IMR-90 (cell line): ENCODE measurements around the gene SIGLEC11. TPM values are rescaled to one million over a fixed set of nuclear protein-coding genes. Genes with fewer than 3 reads are reported as not detected.
A peak's percentile ranks its signal among the peaks of the same experiment; 100 is the strongest.

ENCODE experiments used
- ATAC-seq: fragments of 200-7000 bp; cut with Tn5 transposase; 2 replicates; pipeline ENCODE4 v1.9.1; 2020; ENCODE audit warnings: low read depth, mild to moderate bottlenecking, moderate library complexity
- BruUV-seq: library from RNA; stranded (reverse); fragments of 400-500 nt; replicated peaks from 2 replicates; lab custom pipeline; 2021; lab: Mats Ljungman, UMichigan
- CTCF ChIA-PET: fragments of 300-600 bp; formaldehyde crosslinking; extraction: SDS; loops from one replicate; lab custom pipeline; 2021; ENCODE audit warnings: antibody characterized with exemption; lab: Yijun Ruan, JAX
- POLR2A ChIA-PET: fragments of 300-600 bp; sonication (Branson Sonifier 250); formaldehyde crosslinking; loops from one replicate; lab custom pipeline; 2022; ENCODE audit warnings: antibody characterized with exemption; ENCODE audit not compliant: unreplicated experiment; lab: Charles Lee
- DNase-seq: peaks from one replicate; pipeline ENCODE4 v3.0.0; 2013
- H2AFZ ChIP-seq: replicated peaks from 2 replicates; pipeline ENCODE3; 2013; ENCODE audit warnings: low read length, mild to moderate bottlenecking; ENCODE audit not compliant: poor library complexity
- H2AK5ac ChIP-seq: 2 replicates; pipeline ENCODE4 v1.6.1; 2013; ENCODE audit warnings: low read depth, low read length, inconsistent platforms
- H2AK9ac ChIP-seq: replicated peaks from 2 replicates; pipeline ENCODE3; 2013; ENCODE audit warnings: mild to moderate bottlenecking, low read depth, low read length, moderate library complexity; ENCODE audit not compliant: poor library complexity
- H2BK120ac ChIP-seq: 2 replicates; pipeline ENCODE4 v1.6.1; 2013; ENCODE audit warnings: low read depth, low read length, inconsistent platforms
- H2BK15ac ChIP-seq: 3 replicates; pipeline ENCODE4 v1.6.1; 2013; ENCODE audit warnings: low read depth, low read length, inconsistent platforms
- H2BK20ac ChIP-seq: 2 replicates; pipeline ENCODE4 v1.6.1; 2013; ENCODE audit warnings: low read depth, mild to moderate bottlenecking, inconsistent platforms, low read length, moderate library complexity
- H2BK5ac ChIP-seq: 2 replicates; pipeline ENCODE4 v1.6.1; 2013; ENCODE audit warnings: mild to moderate bottlenecking, low read depth, low read length, inconsistent platforms; ENCODE audit not compliant: poor library complexity, severe bottlenecking
- H3K14ac ChIP-seq: replicated peaks from 2 replicates; pipeline ENCODE4 v1.6.1; 2013; ENCODE audit warnings: low read depth, low read length, inconsistent platforms
- H3K18ac ChIP-seq: 2 replicates; pipeline ENCODE4 v1.6.1; 2013; ENCODE audit warnings: low read depth, low read length, control low read depth
- H3K23ac ChIP-seq: 2 replicates; pipeline ENCODE4 v1.6.1; 2013; ENCODE audit warnings: low read depth, low read length, inconsistent platforms
- H3K27ac ChIP-seq: 2 replicates; pipeline ENCODE4 v1.5.1; 2013; ENCODE audit warnings: mild to moderate bottlenecking, control low read depth, low read length; ENCODE audit not compliant: insufficient read depth
- H3K27me3 ChIP-seq: 2 replicates; pipeline ENCODE4 v1.6.1; 2013; ENCODE audit warnings: low read length; ENCODE audit not compliant: control insufficient read depth, insufficient read depth
- H3K36me3 ChIP-seq: 2 replicates; pipeline ENCODE4 v1.6.1; 2013; ENCODE audit warnings: low read length, mixed read lengths; ENCODE audit not compliant: control insufficient read depth, insufficient read depth
- H3K4ac ChIP-seq: 2 replicates; pipeline ENCODE4 v1.6.1; 2013; ENCODE audit warnings: low read depth, low read length, inconsistent platforms
- H3K4me1 ChIP-seq: 2 replicates; pipeline ENCODE4 v1.6.1; 2013; ENCODE audit warnings: low read length, mixed read lengths; ENCODE audit not compliant: control insufficient read depth, insufficient read depth
- H3K4me2 ChIP-seq: 2 replicates; pipeline ENCODE4 v1.6.1; 2013; ENCODE audit warnings: low read depth, mild to moderate bottlenecking, control low read depth, low read length, moderate library complexity
- H3K4me3 ChIP-seq: 2 replicates; pipeline ENCODE4 v1.5.1; 2013; ENCODE audit warnings: low read depth, mild to moderate bottlenecking, control low read depth, low read length, moderate library complexity; ENCODE audit not compliant: insufficient read depth
- H3K56ac ChIP-seq: 2 replicates; pipeline ENCODE4 v1.6.1; 2013; ENCODE audit warnings: low read length, inconsistent platforms; ENCODE audit not compliant: insufficient read depth; ENCODE audit errors: extremely low read depth
- H3K79me1 ChIP-seq, 2 experiments: 2 replicates each; pipeline ENCODE4 v1.6.1; 2013; ENCODE audit warnings: low read length in 2 of 2, inconsistent platforms in 1 of 2, low read depth in 1 of 2
- H3K9ac ChIP-seq: 2 replicates; pipeline ENCODE4 v1.6.1; 2013; ENCODE audit warnings: low read depth, low read length, control low read depth
- H3K9me1 ChIP-seq: 2 replicates; pipeline ENCODE4 v1.6.1; 2013; ENCODE audit warnings: low read length, inconsistent platforms; ENCODE audit not compliant: insufficient read depth
- H3K9me3 ChIP-seq: 2 replicates; pipeline ENCODE4 v1.6.1; 2013; ENCODE audit warnings: low read length; ENCODE audit not compliant: control insufficient read depth, insufficient read depth
- H4K20me1 ChIP-seq: 2 replicates; pipeline ENCODE4 v1.6.1; 2013; ENCODE audit warnings: low read length, inconsistent platforms; ENCODE audit not compliant: insufficient read depth
- H4K5ac ChIP-seq: 2 replicates; pipeline ENCODE4 v1.6.1; 2013; ENCODE audit warnings: mild to moderate bottlenecking, low read depth, low read length, control low read depth
- H4K8ac ChIP-seq, 2 experiments: 2 replicates each; pipeline ENCODE4 v1.6.1; 2013; ENCODE audit warnings: low read depth in 2 of 2, low read length in 2 of 2, control low read depth in 1 of 2, inconsistent platforms in 1 of 2
- H4K91ac ChIP-seq: 2 replicates; pipeline ENCODE4 v1.6.1; 2013; ENCODE audit warnings: low read depth, low read length, inconsistent platforms; ENCODE audit not compliant: insufficient read depth
- BHLHE40 ChIP-seq: fragments of 150-350 bp; IDR thresholded peaks from 2 replicates; pipeline ENCODE4 v1.6.1; 2016; ENCODE audit warnings: mild to moderate bottlenecking, low read depth, low read length
- CTCF ChIP-seq: conservative IDR thresholded peaks from 2 replicates; pipeline ENCODE4 v1.5.1; 2012; ENCODE audit warnings: mild to moderate bottlenecking, low read depth, low read length, improper control_type of control experiment
- whole genome bisulfite sequencing, 2 experiments: methylation state at CpG; one replicate each; pipeline versions ENCODE4 v1.1.5 to v1.1.7; 2013; ENCODE audit warnings: missing lambda C conversion rate in 2 of 2; ENCODE audit not compliant: insufficient read length in 1 of 2; ENCODE audit errors: extremely low coverage in 2 of 2; 5-methylcytosine and 5-hydroxymethylcytosine counted together
- dilution Hi-C: fragments of 300-500 bp; cut with HindIII; formaldehyde crosslinking; loops from one replicate; pipeline ENCODE4 v1.14.3; 2018; ENCODE audit warnings: low sequenced_read_pairs; ENCODE audit not compliant: unreplicated experiment
- in situ Hi-C: fragments of 300-500 bp; cut with MboI; formaldehyde crosslinking; loops from 3 replicates; pipeline ENCODE4 v1.14.3; 2019; ENCODE audit warnings: low sequenced_read_pairs, inconsistent platforms, mixed read lengths
- intact Hi-C: fragments of 100-400 bp; cut with micrococcal nuclease; formaldehyde crosslinking; loops from 2 replicates; pipeline ENCODE4 v1.10.0; 2022
- polyA plus RNA-seq, 3 experiments: library from polyadenylated mRNA; depleted of rRNA; stranded (reverse); fragments of >200 nt; gene quantifications; 2 replicates each; pipeline ENCODE4 v1.2.3, GENCODE V29; 2012; ENCODE audit warnings: low replicate concordance in 1 of 3
- total RNA-seq: library from RNA; depleted of rRNA; stranded (reverse); fragments of >200 nt; gene quantifications from 2 replicates; pipeline ENCODE4 v1.2.3, GENCODE V29; 2012

SIGLEC11 gene
- total and polyA plus RNA-seq, 2 of the 4 experiments (the other 2 are of a cell fraction): not detected

GRCh38 chr19:49976496-49976895 lies 15.5 kb upstream of the SIGLEC11 start:
- POLR2A ChIA-PET: no interaction called here
- ATAC-seq: peak; percentile 68
- H2AK5ac ChIP-seq: no peak overlapping the region

More at GRCh38 chr19:49976496-49976895, 15.5 kb upstream of the SIGLEC11 start:
- Histone ChIP-seq H3K4me3 (no peak overlapping the region), H4K8ac (no peak overlapping the region), H3K9me3 (no peaks in the 10 kb centered on the region), H3K4me1 (no peaks in the 10 kb centered on the region), H2AK9ac (no peak overlapping the region), H3K23ac (no peak overlapping the region), H4K20me1 (no peaks in the 10 kb centered on the region; the same call in 1 of the 2 replicates), H3K4ac (no peak overlapping the region), H3K79me1 (no peaks in the 10 kb centered on the region), H3K27me3 (peaks cover 2% of the 10 kb centered on the region; the same call in 1 of the 2 replicates), H4K5ac (no peak overlapping the region), H2BK15ac (no peak overlapping the region), H2BK5ac (no peak overlapping the region), H2BK120ac (no peak overlapping the region), H3K36me3 (peaks cover 17% of the 10 kb centered on the region), H3K9me1 (peaks cover 3% of the 10 kb centered on the region; the same call in 1 of the 2 replicates), H3K14ac (no peak overlapping the region), H2AFZ (no peak overlapping the region), H3K27ac (no peak overlapping the region), H4K91ac (no peak overlapping the region), H3K9ac (no peak overlapping the region), H3K4me2 (no peak overlapping the region), H3K56ac (no peak overlapping the region), H3K18ac (no peak overlapping the region), H2BK20ac (no peak overlapping the region)
- intact Hi-C loops: no loop called here
- WGBS, 2 experiments: 80% methylated on average over 3 of the region's 3 CpGs; no CpG with 5 or more reads in 1 of the 2 experiments
- no TSS peak for BruUV-seq
- CTCF ChIA-PET: no interaction called here
- dilution Hi-C loops: no loop called here
- TF ChIP-seq BHLHE40 (no peak), CTCF (0 out of 2 replicates have a peak, but pooled peaks have one; percentile 8)
- in situ Hi-C loops: no loop called here
- DNase-seq: peak; percentile 19
